HG03196 (cell line): ENCODE results near the gene FOXD1.

Experiments
- ATAC-seq: cut with Tn5 transposase; IDR thresholded peaks from one replicate; pipeline ENCODE4 v1.9.1; 2021; ENCODE audit not compliant: unreplicated experiment

The FOXD1 gene

GRCh38 chr5:73441378-73441777, 7.2 kb downstream of the FOXD1 start:
- no peak for ATAC-seq

GRCh38 chr5:73440262-73440661, 8.3 kb downstream of the FOXD1 start:
- no peak for ATAC-seq

- no peak for ATAC-seq
Observed at GRCh38 chr5:73438645-73439470, 9.7 kb downstream of the FOXD1 start.

- ATAC-seq: no peak
Observed at GRCh38 chr5:73437777-73438644, 10.6 kb downstream of the FOXD1 start.

- no peak for ATAC-seq
Observed at GRCh38 chr5:73437101-73437776, 11.3 kb downstream of the FOXD1 start.

GRCh38 chr5:73436535-73437100, 12.0 kb downstream of the FOXD1 start:
- ATAC-seq: no peak

GRCh38 chr5:73435759-73436534, 12.6 kb downstream of the FOXD1 start:
- ATAC-seq: no peak

GRCh38 chr5:73434907-73435306, 13.7 kb downstream of the FOXD1 start:
- no peak for ATAC-seq

GRCh38 chr5:73434461-73434860, 14.1 kb downstream of the FOXD1 start:
- ATAC-seq: no peak

- ATAC-seq: no peak
Observed at GRCh38 chr5:73433982-73434342, 14.6 kb downstream of the FOXD1 start.

- no peak for ATAC-seq
Observed at GRCh38 chr5:73433272-73433981, 15.2 kb downstream of the FOXD1 start.

GRCh38 chr5:73431204-73431851, 17.2 kb downstream of the FOXD1 start:
- ATAC-seq: no peak

- no peak for ATAC-seq
Observed at GRCh38 chr5:73426034-73426433, 22.5 kb downstream of the FOXD1 start.

GRCh38 chr5:73424556-73424977, 24.0 kb downstream of the FOXD1 start:
- no peak for ATAC-seq

GRCh38 chr5:73422164-73422563, 26.4 kb downstream of the FOXD1 start:
- no peak for ATAC-seq

- no peak for ATAC-seq
Observed at GRCh38 chr5:73420666-73421065, 27.9 kb downstream of the FOXD1 start.

GRCh38 chr5:73419465-73420390, 28.8 kb downstream of the FOXD1 start:
- no peak for ATAC-seq

- ATAC-seq: no peak
Observed at GRCh38 chr5:73419117-73419464, 29.5 kb downstream of the FOXD1 start.
